HCT116 (cell line): Measurements from ENCODE around the gene DIP2A.

Experiments
- EGR1 ChIP-seq: IDR thresholded peaks from 2 replicates; pipeline ENCODE4 v1.6.1; 2012; ENCODE audit warnings: low read depth
- EZH2 ChIP-seq: fragments of 200-600 bp; sonication (generic); IDR thresholded peaks from 2 replicates; pipeline ENCODE4 v1.6.1; 2017; ENCODE audit warnings: antibody characterized with exemption, mixed run types
- POLR2A ChIP-seq: IDR thresholded peaks from 2 replicates; pipeline ENCODE4 v1.7.0; 2011; ENCODE audit warnings: borderline replicate concordance; ENCODE audit not compliant: insufficient read depth, insufficient read length; ENCODE audit errors: extremely low read depth
- RAD21 ChIP-seq: IDR thresholded peaks from 2 replicates; pipeline ENCODE4 v1.6.1; 2012; ENCODE audit warnings: low read depth, mild to moderate bottlenecking
- TF ChIP-seq, protein P1 (sequence below): IDR thresholded peaks from 2 replicates; pipeline ENCODE4 v1.6.1; 2012
- TF ChIP-seq, protein P2 (sequence below), 3 experiments: fragments of 200-600 bp in 1 of 3; sonication (generic) in 1 of 3; IDR thresholded peaks in 2 of 3; conservative IDR thresholded peaks in 1 of 3; 2 replicates each; pipeline ENCODE4 v1.5.1; 2012 to 2017; ENCODE audit warnings: low read depth in 2 of 3, low read length in 2 of 3, antibody characterized with exemption in 1 of 3, borderline replicate concordance in 1 of 3, control low read depth in 1 of 3, mild to moderate bottlenecking in 1 of 3, mixed read lengths in 1 of 3, mixed run types in 1 of 3, moderate library complexity in 1 of 3; ENCODE audit not compliant: insufficient read depth in 1 of 3

- TF ChIP-seq POLR2A = no peak
- TF ChIP-seq, protein P1, sequence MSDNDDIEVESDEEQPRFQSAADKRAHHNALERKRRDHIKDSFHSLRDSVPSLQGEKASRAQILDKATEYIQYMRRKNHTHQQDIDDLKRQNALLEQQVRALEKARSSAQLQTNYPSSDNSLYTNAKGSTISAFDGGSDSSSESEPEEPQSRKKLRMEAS = no peak
- TF ChIP-seq, protein P2, sequence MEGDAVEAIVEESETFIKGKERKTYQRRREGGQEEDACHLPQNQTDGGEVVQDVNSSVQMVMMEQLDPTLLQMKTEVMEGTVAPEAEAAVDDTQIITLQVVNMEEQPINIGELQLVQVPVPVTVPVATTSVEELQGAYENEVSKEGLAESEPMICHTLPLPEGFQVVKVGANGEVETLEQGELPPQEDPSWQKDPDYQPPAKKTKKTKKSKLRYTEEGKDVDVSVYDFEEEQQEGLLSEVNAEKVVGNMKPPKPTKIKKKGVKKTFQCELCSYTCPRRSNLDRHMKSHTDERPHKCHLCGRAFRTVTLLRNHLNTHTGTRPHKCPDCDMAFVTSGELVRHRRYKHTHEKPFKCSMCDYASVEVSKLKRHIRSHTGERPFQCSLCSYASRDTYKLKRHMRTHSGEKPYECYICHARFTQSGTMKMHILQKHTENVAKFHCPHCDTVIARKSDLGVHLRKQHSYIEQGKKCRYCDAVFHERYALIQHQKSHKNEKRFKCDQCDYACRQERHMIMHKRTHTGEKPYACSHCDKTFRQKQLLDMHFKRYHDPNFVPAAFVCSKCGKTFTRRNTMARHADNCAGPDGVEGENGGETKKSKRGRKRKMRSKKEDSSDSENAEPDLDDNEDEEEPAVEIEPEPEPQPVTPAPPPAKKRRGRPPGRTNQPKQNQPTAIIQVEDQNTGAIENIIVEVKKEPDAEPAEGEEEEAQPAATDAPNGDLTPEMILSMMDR (IDR thresholded peaks at IDR 0.05 in 2 of 3, conservative IDR thresholded peaks at IDR 0.05 in 1 of 3; ENCODE audit: borderline replicate concordance in 1 of 3, insufficient read depth in 1 of 3, low read depth in 2 of 3, low read length in 2 of 3) = no peak
- no peak for TF ChIP-seq EZH2
- no peak for TF ChIP-seq RAD21
- TF ChIP-seq EGR1 = no peak
Measured at GRCh38 chr21:46443910-46444309, 14.8 kb upstream of the DIP2A start.
